ENCODE results near the gene CCDC15. TPM values are rescaled to one million over a fixed set of nuclear protein-coding genes. Genes with fewer than 3 reads are reported as not detected.

The CCDC15 gene
- total RNA-seq, 1 donor, result 2.2 TPM

DNA sequence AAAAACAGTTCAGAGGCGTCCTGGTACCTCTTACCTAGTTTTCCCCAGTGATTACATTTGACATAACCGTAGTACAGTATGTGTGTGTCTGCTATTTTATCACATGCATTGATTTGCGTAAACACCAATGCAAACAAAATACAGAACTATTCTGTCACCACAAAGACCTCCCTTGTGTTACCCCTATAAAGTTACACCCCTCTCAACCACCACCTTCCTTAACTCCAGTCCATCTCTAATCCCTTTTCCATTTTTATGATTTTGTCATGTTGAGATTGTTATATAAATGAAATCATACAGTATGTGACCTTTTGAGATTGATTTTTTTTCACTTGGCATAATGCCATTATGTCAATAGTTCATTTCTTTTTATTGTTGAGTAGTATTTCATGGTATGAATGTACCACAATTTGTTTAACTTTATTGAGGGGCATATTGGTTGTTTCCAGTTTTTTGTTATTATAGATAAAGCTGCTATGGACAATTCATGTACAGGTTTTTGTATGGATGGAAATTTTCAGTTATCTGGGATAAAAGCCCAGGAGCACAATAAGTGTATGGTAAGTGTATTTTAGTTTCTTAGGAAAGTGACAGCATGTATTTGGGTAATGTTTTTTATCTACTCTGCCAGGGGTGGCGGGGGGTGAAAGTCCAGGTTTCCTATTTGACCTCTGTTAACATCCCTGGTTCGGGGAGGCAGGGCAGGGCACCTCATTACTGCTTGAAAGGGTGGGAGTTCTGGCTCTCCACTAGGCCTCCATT is 103.1 kb downstream of the CCDC15 start:
- Histone ChIP-seq H3K36me3 (ENCODE audit: insufficient read depth, low read length) (no peaks in the 10 kb centered on the region), H3K27me3 (ENCODE audit: insufficient read depth, low read length) (no peaks in the 10 kb centered on the region), H4K20me1 (ENCODE audit: insufficient read depth, low read length) (no peaks in the 10 kb centered on the region), H3K79me2 (ENCODE audit: insufficient read depth, low read length) (no peaks in the 10 kb centered on the region), H3K4me3 (ENCODE audit: insufficient read depth, low read length) (no peak overlapping the region), H3K9me3 (ENCODE audit: low read depth, low read length) (no peaks in the 10 kb centered on the region), H2AFZ (ENCODE audit: low read length) (no peak overlapping the region), H3K4me1 (ENCODE audit: insufficient read depth, low read length) (no peaks in the 10 kb centered on the region), H3K27ac (ENCODE audit: low read depth, low read length) (no peak overlapping the region), H3K4me2 (ENCODE audit: insufficient read depth, low read length) (no peak overlapping the region)
- TF ChIP-seq, protein P1, sequence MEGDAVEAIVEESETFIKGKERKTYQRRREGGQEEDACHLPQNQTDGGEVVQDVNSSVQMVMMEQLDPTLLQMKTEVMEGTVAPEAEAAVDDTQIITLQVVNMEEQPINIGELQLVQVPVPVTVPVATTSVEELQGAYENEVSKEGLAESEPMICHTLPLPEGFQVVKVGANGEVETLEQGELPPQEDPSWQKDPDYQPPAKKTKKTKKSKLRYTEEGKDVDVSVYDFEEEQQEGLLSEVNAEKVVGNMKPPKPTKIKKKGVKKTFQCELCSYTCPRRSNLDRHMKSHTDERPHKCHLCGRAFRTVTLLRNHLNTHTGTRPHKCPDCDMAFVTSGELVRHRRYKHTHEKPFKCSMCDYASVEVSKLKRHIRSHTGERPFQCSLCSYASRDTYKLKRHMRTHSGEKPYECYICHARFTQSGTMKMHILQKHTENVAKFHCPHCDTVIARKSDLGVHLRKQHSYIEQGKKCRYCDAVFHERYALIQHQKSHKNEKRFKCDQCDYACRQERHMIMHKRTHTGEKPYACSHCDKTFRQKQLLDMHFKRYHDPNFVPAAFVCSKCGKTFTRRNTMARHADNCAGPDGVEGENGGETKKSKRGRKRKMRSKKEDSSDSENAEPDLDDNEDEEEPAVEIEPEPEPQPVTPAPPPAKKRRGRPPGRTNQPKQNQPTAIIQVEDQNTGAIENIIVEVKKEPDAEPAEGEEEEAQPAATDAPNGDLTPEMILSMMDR (IDR thresholded peaks at IDR 0.05; ENCODE audit: extremely low read depth, low read depth, low read length), result no peak
- DNase-seq (ENCODE audit: insufficient read length, low spot score, missing footprints), result no peak

GRCh38 chr11:125057693-125058016 is 103.7 kb downstream of the CCDC15 start:
- Histone ChIP-seq H3K4me2 (ENCODE audit: insufficient read depth, low read length) (no peak overlapping the region), H3K36me3 (ENCODE audit: insufficient read depth, low read length) (no peaks in the 10 kb centered on the region), H2AFZ (ENCODE audit: low read length) (no peak overlapping the region), H3K4me3 (ENCODE audit: insufficient read depth, low read length) (no peak overlapping the region), H3K79me2 (ENCODE audit: insufficient read depth, low read length) (no peaks in the 10 kb centered on the region), H3K27ac (ENCODE audit: low read depth, low read length) (no peak overlapping the region), H3K27me3 (ENCODE audit: insufficient read depth, low read length) (no peaks in the 10 kb centered on the region), H4K20me1 (ENCODE audit: insufficient read depth, low read length) (no peaks in the 10 kb centered on the region), H3K9me3 (ENCODE audit: low read depth, low read length) (no peaks in the 10 kb centered on the region), H3K4me1 (ENCODE audit: insufficient read depth, low read length) (no peaks in the 10 kb centered on the region)
- TF ChIP-seq, protein P1 (IDR thresholded peaks at IDR 0.05; ENCODE audit: extremely low read depth, low read depth, low read length), result no peak
- no peak for DNase-seq (ENCODE audit: insufficient read length, low spot score, missing footprints)

GRCh38 chr11:125061281-125061680 is 107.3 kb downstream of the CCDC15 start:
- H3K79me2 ChIP-seq (ENCODE audit: insufficient read depth, low read length), result no peaks in the 10 kb centered on the region
- H3K27ac ChIP-seq (ENCODE audit: low read depth, low read length), result no peak overlapping the region
- H2AFZ ChIP-seq (ENCODE audit: low read length), result no peak overlapping the region
- TF ChIP-seq, protein P1 (IDR thresholded peaks at IDR 0.05; ENCODE audit: extremely low read depth, low read depth, low read length), result no peak
- H3K4me3 ChIP-seq (ENCODE audit: insufficient read depth, low read length), result no peak overlapping the region
- no peaks in the 10 kb centered on the region for H3K27me3 ChIP-seq (ENCODE audit: insufficient read depth, low read length)
- H3K4me2 ChIP-seq (ENCODE audit: insufficient read depth, low read length), result no peak overlapping the region
- peaks cover 7% of the 10 kb centered on the region for H3K4me1 ChIP-seq (ENCODE audit: insufficient read depth, low read length)
- no peaks in the 10 kb centered on the region for H3K9me3 ChIP-seq (ENCODE audit: low read depth, low read length)
- H4K20me1 ChIP-seq (ENCODE audit: insufficient read depth, low read length), result no peaks in the 10 kb centered on the region
- no peaks in the 10 kb centered on the region for H3K36me3 ChIP-seq (ENCODE audit: insufficient read depth, low read length)
- DNase-seq (ENCODE audit: insufficient read length, low spot score, missing footprints), result no peak

DNA sequence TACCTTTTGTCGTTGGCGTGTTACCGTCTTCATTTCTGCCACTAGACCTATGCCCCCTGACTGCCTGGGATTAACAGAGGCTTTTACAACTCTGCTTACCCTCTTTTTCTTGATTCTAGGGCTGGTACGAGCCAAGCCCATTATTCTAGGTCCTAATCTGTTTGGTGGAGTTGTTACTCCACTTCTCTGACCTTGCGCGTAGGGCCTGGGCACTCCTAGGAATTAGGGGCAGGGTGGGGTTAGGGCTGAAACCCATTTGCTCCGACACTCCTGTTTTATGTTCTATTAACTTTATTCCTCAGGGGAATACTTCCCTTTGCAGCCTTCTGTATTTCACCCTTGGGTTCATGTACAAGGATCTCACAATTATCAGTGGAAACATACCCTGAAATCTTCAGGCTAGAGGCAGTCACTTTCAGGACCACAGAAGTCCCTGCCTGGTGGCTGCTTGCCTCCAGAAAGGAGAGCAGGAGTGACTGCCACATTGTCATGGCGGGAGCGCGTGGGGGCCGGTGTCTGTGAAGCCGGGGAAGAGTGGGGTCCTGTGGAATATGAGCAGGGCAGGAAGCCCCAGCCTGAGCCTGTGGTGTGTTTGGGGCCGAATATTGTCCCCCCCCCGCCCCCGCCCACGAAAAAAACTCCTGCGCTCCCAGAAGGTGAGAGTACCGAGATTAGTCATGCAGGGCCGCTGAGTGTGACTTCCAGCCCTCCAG is 108.4 kb downstream of the CCDC15 start:
- H3K27me3 ChIP-seq (ENCODE audit: insufficient read depth, low read length), result no peaks in the 10 kb centered on the region
- no peaks in the 10 kb centered on the region for H3K79me2 ChIP-seq (ENCODE audit: insufficient read depth, low read length)
- no peak overlapping the region for H3K27ac ChIP-seq (ENCODE audit: low read depth, low read length)
- H3K4me3 ChIP-seq (ENCODE audit: insufficient read depth, low read length), result peak overlapping the region; percentile 88
- TF ChIP-seq, protein P1 (IDR thresholded peaks at IDR 0.05; ENCODE audit: extremely low read depth, low read depth, low read length), result no peak
- H3K4me2 ChIP-seq (ENCODE audit: insufficient read depth, low read length), result peak overlapping the region; percentile 93
- H4K20me1 ChIP-seq (ENCODE audit: insufficient read depth, low read length), result no peaks in the 10 kb centered on the region
- H3K4me1 ChIP-seq (ENCODE audit: insufficient read depth, low read length), result peaks cover 7% of the 10 kb centered on the region
- no peak for DNase-seq (ENCODE audit: insufficient read length, low spot score, missing footprints)
- no peaks in the 10 kb centered on the region for H3K36me3 ChIP-seq (ENCODE audit: insufficient read depth, low read length)
- H2AFZ ChIP-seq (ENCODE audit: low read length), result peak overlapping the region; percentile 97
- H3K9me3 ChIP-seq (ENCODE audit: low read depth, low read length), result no peaks in the 10 kb centered on the region
